Mesothelial cell of epicardium (in vitro differentiated cells): ENCODE data around the gene CADPS. TPM values are rescaled to one million over a fixed set of nuclear protein-coding genes. Genes with fewer than 3 reads are reported as not detected.

Experiments used
- DNase-seq, 2 experiments: peaks; one replicate each; pipeline ENCODE4 v3.0.0; 2021; ENCODE audit warnings: low spot score in 2 of 2; ENCODE audit not compliant: unreplicated experiment in 2 of 2
- H3K27ac Mint-ChIP-seq: 2 replicates; pipeline ENCODE4 v1.8.0; 2021; ENCODE audit warnings: mixed read lengths
- H3K27me3 Mint-ChIP-seq: 2 replicates; pipeline ENCODE4 v1.8.0; 2021; ENCODE audit warnings: low read depth, mixed read lengths
- H3K36me3 Mint-ChIP-seq: 2 replicates; pipeline ENCODE4 v1.8.0; 2021; ENCODE audit warnings: mixed read lengths
- H3K4me1 Mint-ChIP-seq: 2 replicates; pipeline ENCODE4 v1.8.0; 2021; ENCODE audit warnings: mixed read lengths
- H3K4me3 Mint-ChIP-seq: 2 replicates; pipeline ENCODE4 v1.8.0; 2021; ENCODE audit warnings: mild to moderate bottlenecking, moderate library complexity, mixed read lengths
- H3K9me3 Mint-ChIP-seq: 2 replicates; pipeline ENCODE4 v1.8.0; 2021; ENCODE audit warnings: mixed read lengths
- CTCF ChIP-seq: fragments of 200-600 bp; sonication (generic); IDR thresholded peaks from one replicate; pipeline ENCODE4 v1.5.0; 2021; ENCODE audit warnings: antibody characterized with exemption; ENCODE audit not compliant: unreplicated experiment
- total RNA-seq: library from RNA; stranded (reverse); gene quantifications from 3 replicates; pipeline ENCODE4 v1.2.1, GENCODE V29; 2021

Gene CADPS
- total RNA-seq, 1 donor from 2014 or later = 4.2 TPM

- H3K27me3 Mint-ChIP-seq = peaks cover 49% of the 10 kb centered on the region
- DNase-seq = no peak
- no peak for TF ChIP-seq CTCF
- H3K36me3 Mint-ChIP-seq = no peaks in the 10 kb centered on the region
- no peaks in the 10 kb centered on the region for H3K4me1 Mint-ChIP-seq
- H3K27ac Mint-ChIP-seq = no peak overlapping the region
- H3K4me3 Mint-ChIP-seq = no peak overlapping the region
- H3K9me3 Mint-ChIP-seq = no peaks in the 10 kb centered on the region
Observed at GRCh38 chr3:62525281-62525680, 349.9 kb downstream of the CADPS start.

- H3K36me3 Mint-ChIP-seq = no peaks in the 10 kb centered on the region
- no peak for TF ChIP-seq CTCF
- H3K27me3 Mint-ChIP-seq = peaks cover 57% of the 10 kb centered on the region
Observed at GRCh38 chr3:62523672-62524071, 351.5 kb downstream of the CADPS start.

GRCh38 chr3:62521464-62522105 is 353.6 kb downstream of the CADPS start:
- Mint-ChIP-seq H3K27ac (no peak overlapping the region), H3K27me3 (peaks cover 72% of the 10 kb centered on the region), H3K9me3 (no peaks in the 10 kb centered on the region), H3K4me3 (no peak overlapping the region), H3K36me3 (no peaks in the 10 kb centered on the region), H3K4me1 (no peaks in the 10 kb centered on the region)
- TF ChIP-seq CTCF = no peak
- DNase-seq = no peak

More at GRCh38 chr3:62523672-62524071, 351.5 kb downstream of the CADPS start:
- Mint-ChIP-seq H3K27ac (no peak overlapping the region), H3K4me3 (no peak overlapping the region), H3K4me1 (no peaks in the 10 kb centered on the region), H3K9me3 (no peaks in the 10 kb centered on the region)
- DNase-seq = no peak

- DNase-seq = no peak
- Mint-ChIP-seq H3K9me3 (no peaks in the 10 kb centered on the region), H3K27ac (no peak overlapping the region), H3K27me3 (peaks cover 58% of the 10 kb centered on the region), H3K4me1 (no peaks in the 10 kb centered on the region), H3K4me3 (no peak overlapping the region), H3K36me3 (no peaks in the 10 kb centered on the region)
- TF ChIP-seq CTCF = no peak
Observed at GRCh38 chr3:62503516-62503915, 371.7 kb downstream of the CADPS start.

GRCh38 chr3:62502315-62503300 is 372.6 kb downstream of the CADPS start:
- no peak for DNase-seq
- Mint-ChIP-seq H3K27me3 (peaks cover 52% of the 10 kb centered on the region), H3K27ac (no peak overlapping the region), H3K4me1 (no peaks in the 10 kb centered on the region), H3K36me3 (no peaks in the 10 kb centered on the region), H3K4me3 (no peak overlapping the region), H3K9me3 (no peaks in the 10 kb centered on the region)
- no peak for TF ChIP-seq CTCF
